Measurements from ENCODE around the gene APBA2.
"Not testable (repeated sequence)": the region's sequence is repeated elsewhere in the genome, so short reads cannot be mapped to it uniquely, and the experiment has no call there.

APBA2 gene

GRCh38 chr15:29142129-29142747 is 256.5 kb downstream of the APBA2 start:
- no peak for DNase-seq

- DNase-seq: no peak
These were observed 257.5 kb downstream of the APBA2 start for GRCh38 chr15:29143293-29143692.

- DNase-seq: no peak
These were observed 258.3 kb downstream of the APBA2 start for GRCh38 chr15:29143909-29144635.

GRCh38 chr15:29149738-29150075 is 263.9 kb downstream of the APBA2 start:
- no peak for DNase-seq

- DNase-seq: no peak
These were observed 265.0 kb downstream of the APBA2 start for GRCh38 chr15:29150515-29151483.

GRCh38 chr15:29151484-29151857 is 265.7 kb downstream of the APBA2 start:
- DNase-seq: no peak

GRCh38 chr15:29156521-29156920 is 270.7 kb downstream of the APBA2 start:
- no peak for DNase-seq

- DNase-seq: no peak
These were observed 274.1 kb downstream of the APBA2 start for GRCh38 chr15:29159771-29160455.

- no peak for DNase-seq
These were observed 276.6 kb downstream of the APBA2 start for GRCh38 chr15:29162411-29162810.

GRCh38 chr15:29167122-29167521 is 281.3 kb downstream of the APBA2 start:
- DNase-seq: not testable (repeated sequence)

Measured in stimulated activated CD4-positive, alpha-beta T cell treated with anti-CD3 and anti-CD28 coated beads, Interleukin-15, amount 100 ng/mL, for 24 hours (primary cell).